ENCODE data around the gene ASPG. TPM values are rescaled to one million over a fixed set of nuclear protein-coding genes. Genes with fewer than 3 reads are reported as not detected.

ASPG gene
- not detected in 2 replicates for polyA plus RNA-seq (2011; rRNA removed)
- not detected in 2 replicates for polyA minus RNA-seq (2011; rRNA and poly(A)+ RNA removed)

DNA sequence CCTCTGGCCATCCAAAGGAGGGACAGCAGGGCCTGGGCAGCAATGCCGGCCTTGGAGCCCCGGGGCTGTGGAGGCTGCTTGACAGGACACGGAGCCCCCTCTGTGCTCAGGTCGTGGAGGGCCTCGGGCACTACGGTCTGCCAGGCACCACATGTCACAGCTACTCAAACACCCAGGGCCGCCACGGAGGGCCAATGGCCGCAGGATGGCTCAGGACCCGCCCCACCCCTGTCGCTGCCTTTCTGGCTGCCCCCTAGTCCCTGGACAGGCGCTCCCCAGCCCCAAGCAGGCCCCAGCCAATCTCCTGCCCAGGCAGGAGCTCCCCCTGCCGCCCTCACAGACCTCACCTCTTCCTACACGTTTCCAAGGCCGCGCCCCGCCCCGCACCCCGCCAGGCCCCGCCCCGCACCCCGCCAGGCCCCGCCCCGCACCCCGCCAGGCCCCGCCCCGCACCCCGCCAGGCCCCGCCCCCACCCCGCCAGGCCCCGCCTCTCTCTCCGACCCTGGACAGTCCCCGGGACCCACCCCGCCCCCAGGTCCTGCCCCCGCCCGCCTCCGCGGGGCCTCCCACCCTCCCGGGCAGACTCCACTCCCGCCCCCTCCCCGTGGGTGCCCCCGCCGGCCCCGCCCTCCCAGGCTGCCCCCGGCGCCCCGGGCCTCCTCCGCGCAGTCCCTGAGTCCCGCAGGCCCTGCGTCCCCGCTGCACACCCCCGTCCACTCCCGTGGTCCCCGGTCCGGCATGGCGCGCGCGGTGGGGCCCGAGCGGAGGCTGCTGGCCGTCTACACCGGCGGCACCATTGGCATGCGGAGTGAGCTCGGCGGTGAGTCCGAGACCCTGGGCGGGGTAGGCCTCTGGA, at the start of gene ASPG:
Gene ASPG, plus strand, starts transcription at position 669 of the 857 bp plus-strand sequence. Its CDS starts 71 bp downstream, at position 740.
- POLR2A ChIA-PET, result no interaction called here
- no peak for DNase-seq (ENCODE audit: low read depth, low spot score)
- Histone ChIP-seq H3K27ac (ENCODE audit: low read depth, low read length) (no peak within 1 kb of the TSS), H3K27me3 (ENCODE audit: control insufficient read depth, insufficient read depth, low read length) (peaks cover 4% of the 10 kb centered on the region), H3K9me3 (ENCODE audit: control insufficient read depth, insufficient read depth, low read length) (peaks cover 1% of the 10 kb centered on the region; the same call in 1 of the 2 replicates), H3K4me3 (ENCODE audit: low read depth, low read length) (no peak within 1 kb of the TSS)
- CTCF ChIA-PET, result interaction anchor here (1.4 kb wide), 1 partner anchor 9 kb away, joined by 4 read pairs; no protein-coding TSS in a partner anchor
- TF ChIP-seq, protein P1, sequence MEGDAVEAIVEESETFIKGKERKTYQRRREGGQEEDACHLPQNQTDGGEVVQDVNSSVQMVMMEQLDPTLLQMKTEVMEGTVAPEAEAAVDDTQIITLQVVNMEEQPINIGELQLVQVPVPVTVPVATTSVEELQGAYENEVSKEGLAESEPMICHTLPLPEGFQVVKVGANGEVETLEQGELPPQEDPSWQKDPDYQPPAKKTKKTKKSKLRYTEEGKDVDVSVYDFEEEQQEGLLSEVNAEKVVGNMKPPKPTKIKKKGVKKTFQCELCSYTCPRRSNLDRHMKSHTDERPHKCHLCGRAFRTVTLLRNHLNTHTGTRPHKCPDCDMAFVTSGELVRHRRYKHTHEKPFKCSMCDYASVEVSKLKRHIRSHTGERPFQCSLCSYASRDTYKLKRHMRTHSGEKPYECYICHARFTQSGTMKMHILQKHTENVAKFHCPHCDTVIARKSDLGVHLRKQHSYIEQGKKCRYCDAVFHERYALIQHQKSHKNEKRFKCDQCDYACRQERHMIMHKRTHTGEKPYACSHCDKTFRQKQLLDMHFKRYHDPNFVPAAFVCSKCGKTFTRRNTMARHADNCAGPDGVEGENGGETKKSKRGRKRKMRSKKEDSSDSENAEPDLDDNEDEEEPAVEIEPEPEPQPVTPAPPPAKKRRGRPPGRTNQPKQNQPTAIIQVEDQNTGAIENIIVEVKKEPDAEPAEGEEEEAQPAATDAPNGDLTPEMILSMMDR (IDR thresholded peaks at IDR 0.05; ENCODE audit: low read depth, low read length), result no peak

DNA sequence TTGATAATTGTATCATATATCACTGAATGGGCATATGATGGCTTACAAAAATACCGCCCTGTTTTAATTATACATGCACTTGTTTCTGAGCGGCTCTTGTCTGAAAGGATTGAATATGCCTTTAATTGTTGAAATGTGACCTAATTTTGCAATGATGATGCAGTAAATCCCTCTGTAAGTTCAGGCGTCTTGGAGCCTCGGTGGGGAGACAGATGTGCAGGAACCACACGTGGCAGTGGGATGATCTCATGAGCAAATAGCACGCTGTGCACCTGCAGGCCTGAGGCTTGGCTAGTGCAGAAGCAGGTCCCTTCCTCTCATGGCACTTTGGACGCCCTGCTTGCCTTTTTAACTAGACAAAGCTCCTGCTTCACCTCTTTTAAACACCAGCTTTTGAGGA, 49.3 kb upstream of the ASPG start:
- no peaks in the 10 kb centered on the region for H3K27me3 ChIP-seq (ENCODE audit: control insufficient read depth, insufficient read depth, low read length)
- ChIA-PET POLR2A (no interaction called here), CTCF (no interaction called here)
- DNase-seq (ENCODE audit: low read depth, low spot score), result no peak
- no peaks in the 10 kb centered on the region for H3K9me3 ChIP-seq (ENCODE audit: control insufficient read depth, insufficient read depth, low read length)
- H3K4me3 ChIP-seq (ENCODE audit: low read depth, low read length), result no peak overlapping the region
- no peak overlapping the region for H3K27ac ChIP-seq (ENCODE audit: low read depth, low read length)
- TF ChIP-seq, protein P1 (IDR thresholded peaks at IDR 0.05; ENCODE audit: low read depth, low read length), result no peak

DNA sequence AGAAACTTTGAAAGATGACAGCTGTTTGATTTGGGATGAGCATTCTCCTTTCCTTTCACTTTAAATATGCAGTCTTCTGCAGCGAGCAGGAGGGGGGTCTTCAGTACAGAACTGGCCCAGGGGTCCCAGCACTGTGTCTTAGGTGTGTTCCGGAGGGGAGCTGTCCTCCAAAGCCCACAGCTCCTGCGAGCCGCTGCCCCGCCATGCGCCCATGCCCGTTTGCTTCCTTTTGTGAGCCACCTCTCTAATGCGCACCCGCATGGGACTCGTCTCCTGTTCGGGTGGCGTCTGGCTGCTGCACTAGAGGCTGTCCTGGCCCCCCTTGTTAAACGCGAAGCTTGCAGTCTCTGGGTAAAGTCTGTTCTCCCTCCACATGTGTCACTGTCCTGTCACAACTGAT, 48.4 kb upstream of the ASPG start:
- Histone ChIP-seq H3K4me3 (ENCODE audit: low read depth, low read length) (no peak overlapping the region), H3K9me3 (ENCODE audit: control insufficient read depth, insufficient read depth, low read length) (no peaks in the 10 kb centered on the region), H3K27me3 (ENCODE audit: control insufficient read depth, insufficient read depth, low read length) (no peaks in the 10 kb centered on the region), H3K27ac (ENCODE audit: low read depth, low read length) (no peak overlapping the region)
- TF ChIP-seq, protein P1 (IDR thresholded peaks at IDR 0.05; ENCODE audit: low read depth, low read length), result no peak
- CTCF ChIA-PET, result no interaction called here
- no peak for DNase-seq (ENCODE audit: low read depth, low spot score)
- POLR2A ChIA-PET, result no interaction called here

DNA sequence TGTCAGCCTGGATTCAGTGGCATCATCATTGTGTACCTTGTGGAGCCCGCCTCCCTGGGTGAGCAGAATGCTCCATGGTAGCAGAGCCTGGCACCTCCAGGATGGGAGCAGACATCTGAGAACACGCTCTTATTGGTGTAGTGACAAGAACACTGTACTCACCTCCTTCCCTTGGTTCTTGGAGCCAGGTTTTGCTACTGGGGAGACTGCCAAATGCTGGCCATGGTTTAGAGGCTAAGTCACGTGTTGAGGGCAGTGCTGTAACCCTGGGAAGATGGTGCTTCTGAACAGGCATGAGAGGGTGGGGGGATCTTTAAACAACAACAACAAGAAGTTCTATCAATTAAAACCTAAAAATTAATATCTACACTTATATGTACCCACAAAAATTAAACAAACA, 47.6 kb upstream of the ASPG start:
- Histone ChIP-seq H3K27me3 (ENCODE audit: control insufficient read depth, insufficient read depth, low read length) (no peaks in the 10 kb centered on the region), H3K4me3 (ENCODE audit: low read depth, low read length) (no peak overlapping the region), H3K27ac (ENCODE audit: low read depth, low read length) (no peak overlapping the region), H3K9me3 (ENCODE audit: control insufficient read depth, insufficient read depth, low read length) (no peaks in the 10 kb centered on the region)
- ChIA-PET POLR2A (no interaction called here), CTCF (no interaction called here)
- DNase-seq (ENCODE audit: low read depth, low spot score), result no peak
- TF ChIP-seq, protein P1 (IDR thresholded peaks at IDR 0.05; ENCODE audit: low read depth, low read length), result no peak

DNA sequence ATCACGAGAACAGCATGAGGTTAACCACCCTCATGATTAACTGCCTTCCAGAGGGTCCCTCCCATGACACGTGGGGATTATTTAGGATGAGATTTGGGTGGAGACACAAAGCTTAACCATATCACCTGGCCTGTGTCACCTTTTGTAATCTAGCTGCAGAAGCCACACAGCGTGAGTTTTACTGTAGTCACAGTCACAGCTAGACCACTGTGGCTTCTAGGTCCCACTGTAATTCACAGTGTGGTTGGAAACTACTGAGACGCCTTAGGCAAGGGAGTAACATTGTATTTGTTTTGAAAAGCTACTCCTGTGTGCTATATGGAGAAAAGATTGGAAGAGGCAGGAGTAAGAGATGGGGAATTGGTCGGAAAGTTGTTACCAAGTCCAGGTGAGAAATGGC, 46.3 kb upstream of the ASPG start:
- Histone ChIP-seq H3K27ac (ENCODE audit: low read depth, low read length) (no peak overlapping the region), H3K4me3 (ENCODE audit: low read depth, low read length) (no peak overlapping the region), H3K27me3 (ENCODE audit: control insufficient read depth, insufficient read depth, low read length) (no peaks in the 10 kb centered on the region), H3K9me3 (ENCODE audit: control insufficient read depth, insufficient read depth, low read length) (no peaks in the 10 kb centered on the region)
- DNase-seq (ENCODE audit: low read depth, low spot score), result no peak
- TF ChIP-seq, protein P1 (IDR thresholded peaks at IDR 0.05; ENCODE audit: low read depth, low read length), result no peak
- ChIA-PET CTCF (no interaction called here), POLR2A (no interaction called here)
